Neuronal stem cell (in vitro differentiated cells): Measurements from ENCODE around the gene ZNF697.
A peak's percentile ranks its signal among the peaks of the same experiment; 100 is the strongest.

Source experiments
- DNase-seq: peaks from one replicate; pipeline ENCODE4 v3.0.0-alpha.2; 2013; ENCODE audit warnings: low spot score
- H2AFZ ChIP-seq: one replicate; pipeline ENCODE4 v1.6.1; 2013; ENCODE audit warnings: mild to moderate bottlenecking, low read length, inconsistent platforms
- H2AK5ac ChIP-seq: 2 replicates; pipeline ENCODE4 v1.6.1; 2013; ENCODE audit warnings: low read depth, mild to moderate bottlenecking, inconsistent platforms, low read length, moderate library complexity, mixed read lengths
- H2BK120ac ChIP-seq: 2 replicates; pipeline ENCODE4 v1.6.1; 2013; ENCODE audit warnings: low read depth, mild to moderate bottlenecking, inconsistent platforms, low read length, moderate library complexity, mixed read lengths
- H2BK12ac ChIP-seq: one replicate; pipeline ENCODE4 v1.6.1; 2013; ENCODE audit warnings: low read length, inconsistent platforms
- H2BK15ac ChIP-seq: 2 replicates; pipeline ENCODE4 v1.6.1; 2013; ENCODE audit warnings: mild to moderate bottlenecking, low read length, inconsistent platforms, mixed read lengths
- H2BK5ac ChIP-seq: one replicate; pipeline ENCODE4 v1.6.1; 2013; ENCODE audit warnings: inconsistent platforms, mild to moderate bottlenecking, low read length, moderate library complexity
- H3K14ac ChIP-seq: one replicate; pipeline ENCODE4 v1.6.1; 2013; ENCODE audit warnings: low read length, inconsistent platforms
- H3K18ac ChIP-seq: 2 replicates; pipeline ENCODE4 v1.6.1; 2013; ENCODE audit warnings: low read length, inconsistent platforms
- H3K23ac ChIP-seq: 2 replicates; pipeline ENCODE4 v1.6.1; 2013; ENCODE audit warnings: low read depth, mild to moderate bottlenecking, mixed read lengths, low read length, inconsistent platforms; ENCODE audit not compliant: poor library complexity
- H3K27ac ChIP-seq: replicated peaks from 3 replicates; pipeline ENCODE4 v1.5.1; 2013; ENCODE audit warnings: low read length, inconsistent platforms
- H3K27me3 ChIP-seq, 3 experiments: 2 replicates each; pipeline ENCODE4 v1.6.1; 2013; ENCODE audit warnings: low read length in 3 of 3, mild to moderate bottlenecking in 2 of 3, inconsistent platforms in 1 of 3, low read depth in 1 of 3, mixed read lengths in 1 of 3, moderate library complexity in 1 of 3; ENCODE audit not compliant: control insufficient read depth in 3 of 3, insufficient read depth in 3 of 3
- H3K36me3 ChIP-seq, 2 donors: replicated peaks in 1 of 2; 2 replicates each; pipeline ENCODE4 v1.6.1; 2013; ENCODE audit warnings: low read length in 2 of 2; ENCODE audit not compliant: control insufficient read depth in 2 of 2, insufficient read depth in 2 of 2
- H3K4ac ChIP-seq: 2 replicates; pipeline ENCODE4 v1.6.1; 2013; ENCODE audit warnings: inconsistent platforms, mild to moderate bottlenecking, low read length, moderate library complexity
- H3K4me1 ChIP-seq, 2 donors: 1 replicate in 1 of 2; 2 replicates in 1 of 2; pipeline ENCODE4 v1.6.1; 2013; ENCODE audit warnings: low read length in 2 of 2, low read depth in 1 of 2; ENCODE audit not compliant: control insufficient read depth in 2 of 2, insufficient read depth in 1 of 2
- H3K4me2 ChIP-seq: one replicate; pipeline ENCODE4 v1.6.1; 2013; ENCODE audit warnings: mild to moderate bottlenecking, low read length, inconsistent platforms; ENCODE audit not compliant: insufficient read depth, poor library complexity, severe bottlenecking
- H3K4me3 ChIP-seq, 2 donors: 2 replicates each; pipeline ENCODE4 v1.5.1; 2013; ENCODE audit warnings: low read length in 2 of 2, mild to moderate bottlenecking in 2 of 2, inconsistent platforms in 1 of 2, moderate library complexity in 1 of 2
- H3K79me1 ChIP-seq: one replicate; pipeline ENCODE4 v1.6.1; 2013; ENCODE audit warnings: low read depth, mild to moderate bottlenecking, inconsistent platforms, low read length, moderate library complexity
- H3K9ac ChIP-seq: one replicate; pipeline ENCODE4 v1.6.1; 2013; ENCODE audit warnings: mild to moderate bottlenecking, low read depth, low read length, inconsistent platforms; ENCODE audit not compliant: poor library complexity
- H3K9me3 ChIP-seq, 2 donors: replicated peaks in 1 of 2; 2 replicates each; pipeline versions ENCODE3 to v1.6.1; 2013; ENCODE audit warnings: low read length in 2 of 2, mild to moderate bottlenecking in 2 of 2, inconsistent platforms in 1 of 2, low read depth in 1 of 2, mixed read lengths in 1 of 2, moderate library complexity in 1 of 2; ENCODE audit not compliant: control insufficient read depth in 2 of 2, insufficient read depth in 1 of 2
- H4K8ac ChIP-seq: one replicate; pipeline ENCODE4 v1.6.1; 2013; ENCODE audit warnings: low read depth, mild to moderate bottlenecking, inconsistent platforms, low read length, moderate library complexity
- H4K91ac ChIP-seq: one replicate; pipeline ENCODE4 v1.6.1; 2013; ENCODE audit warnings: low read length, low read depth, mild to moderate bottlenecking, inconsistent platforms; ENCODE audit not compliant: poor library complexity
- WGBS, 2 donors: extraction: QIAGEN DNeasy Blood & Tissue Kit; methylation state at CpG; one replicate each; pipeline ENCODE4 v1.1.7; 2013; ENCODE audit warnings: missing lambda C conversion rate in 2 of 2, mixed read lengths in 1 of 2; ENCODE audit not compliant: insufficient read length in 2 of 2, insufficient replicate concordance in 1 of 2; ENCODE audit errors: extremely low coverage in 2 of 2; 5-methylcytosine and 5-hydroxymethylcytosine counted together

Gene ZNF697

DNA sequence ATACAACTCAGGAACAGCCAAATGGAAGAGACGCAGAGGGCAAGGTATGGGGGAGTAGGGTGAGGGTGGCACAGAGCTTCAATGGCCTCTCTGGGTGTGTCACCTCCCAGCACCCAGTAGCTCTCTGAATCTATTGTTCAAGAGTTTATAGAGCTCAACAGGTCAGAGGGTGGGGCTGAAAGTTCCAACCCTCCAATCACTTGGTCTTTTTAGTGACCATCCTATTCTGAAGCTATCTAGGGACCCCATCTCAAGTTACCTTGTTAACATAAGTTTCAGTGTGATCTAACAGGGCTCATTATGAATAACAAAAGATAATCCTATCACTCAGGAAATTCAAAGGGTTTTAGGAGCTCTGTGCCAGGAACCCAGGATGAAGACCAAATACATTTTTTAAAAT lies 31.2 kb upstream of the ZNF697 start:
- Histone ChIP-seq H2BK120ac (no peak overlapping the region), H3K4me1 (peaks cover 2 to 4% of the 10 kb centered on the region in 2 donors)

DNA sequence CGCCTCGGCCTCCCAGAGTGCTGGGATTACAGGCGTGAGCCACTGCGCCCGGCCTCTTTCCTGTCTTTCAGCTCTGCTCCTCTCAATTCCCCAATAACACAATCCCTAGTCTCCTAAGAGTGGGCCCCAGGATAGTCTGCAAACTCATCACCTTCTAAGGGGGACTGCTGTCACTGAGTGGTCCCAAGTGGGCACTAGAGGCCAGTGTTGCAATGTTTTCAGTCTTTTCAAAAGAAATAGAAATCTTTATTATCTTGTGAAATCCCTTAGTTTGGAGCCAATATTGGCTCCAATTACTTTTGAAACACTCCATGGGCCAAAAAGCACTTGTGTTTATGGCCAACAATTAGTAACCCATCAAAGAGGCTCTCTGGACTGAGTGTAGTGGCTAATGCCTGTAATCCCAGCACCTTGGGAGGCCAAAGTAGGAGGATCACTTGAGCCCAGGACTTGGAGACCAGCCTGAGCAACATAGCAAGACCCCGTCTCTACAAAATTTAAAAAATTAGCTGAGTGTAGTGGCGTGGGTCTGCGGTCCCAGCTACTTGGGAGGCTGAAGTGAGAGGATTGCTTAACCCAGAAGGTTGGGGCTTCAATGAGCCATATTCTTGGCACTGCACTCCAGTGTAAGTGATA lies 28.6 kb upstream of the ZNF697 start:
- Histone ChIP-seq H2BK120ac (no peak overlapping the region), H2BK15ac (no peak overlapping the region)
- no peak for DNase-seq

More for the DNA sequence above, 31.2 kb upstream of the ZNF697 start:
- Histone ChIP-seq H3K27ac (no peak overlapping the region), H3K27me3 (peaks cover 0 to 16% (median 0%) of the 10 kb centered on the region in 3 experiments), H2BK15ac (no peak overlapping the region), H2BK12ac (no peak overlapping the region), H3K23ac (no peak overlapping the region), H4K8ac (no peak overlapping the region), H3K4ac (no peak overlapping the region), H4K91ac (no peak overlapping the region), H2AFZ (no peak overlapping the region), H3K14ac (no peak overlapping the region), H3K9ac (no peak overlapping the region), H3K18ac (no peak overlapping the region), H3K4me3 (no peak overlapping the region), H3K79me1 (no peaks in the 10 kb centered on the region), H2BK5ac (no peak overlapping the region), H3K9me3 (no peaks in the 10 kb centered on the region), H3K36me3 (no peaks in the 10 kb centered on the region), H2AK5ac (no peak overlapping the region), H3K4me2 (no peak overlapping the region)
- DNase-seq: no peak
- no CpG with 5 or more reads among the region's 1 CpG for WGBS, 2 donors

DNA sequence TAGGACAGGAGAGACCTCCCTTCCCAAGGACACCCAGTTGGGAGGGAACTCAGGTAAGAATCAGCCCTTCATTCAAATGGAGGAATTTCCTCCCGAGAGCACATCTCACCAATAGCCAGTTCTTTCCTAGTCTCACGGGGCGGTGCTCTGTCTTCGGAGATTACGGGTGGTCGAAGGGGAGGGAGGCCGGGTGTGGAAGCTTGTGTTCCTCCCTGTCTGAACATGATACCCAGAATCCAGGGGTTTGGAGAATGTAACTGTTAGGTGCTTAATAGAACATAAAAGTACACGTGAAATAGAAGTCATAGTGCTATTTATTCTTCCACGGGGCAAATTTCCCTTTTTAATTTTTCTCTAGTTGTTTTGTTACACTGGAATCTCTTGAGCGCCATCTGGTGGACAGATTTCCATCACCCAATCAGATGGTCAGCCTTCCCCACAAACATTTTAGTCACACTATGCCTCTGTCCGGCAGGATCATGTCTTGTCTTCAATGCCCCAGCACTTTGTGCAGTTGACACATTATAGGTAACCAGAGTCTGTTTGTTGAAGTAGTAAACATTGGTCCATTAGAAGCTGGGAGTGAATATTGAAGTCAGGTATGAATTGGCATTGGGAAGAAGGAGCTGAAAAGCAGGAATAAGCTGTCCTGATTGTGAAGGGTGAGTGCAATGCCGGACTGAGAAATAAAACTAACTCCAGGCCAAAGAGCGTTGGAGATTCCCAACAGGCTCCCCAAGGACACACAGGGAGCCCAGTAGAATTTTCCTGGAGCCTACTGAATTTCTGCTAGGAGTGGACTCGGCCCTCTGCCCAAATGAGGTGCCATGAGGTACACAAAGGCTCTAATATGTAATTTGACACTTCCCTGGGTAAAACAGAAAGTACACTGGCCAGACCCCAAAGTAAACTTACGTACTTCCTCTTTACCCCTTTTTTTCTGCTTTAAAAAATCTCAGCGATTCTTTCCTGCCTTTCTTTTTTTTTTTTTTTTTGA lies 27.6 kb upstream of the ZNF697 start:
- Histone ChIP-seq H2BK120ac (no peak overlapping the region), H3K4me1 (peaks cover 7 to 8% of the 10 kb centered on the region in 2 donors), H3K4me3 (no peak overlapping the region), H3K4ac (no peak overlapping the region), H2AK5ac (no peak overlapping the region), H3K18ac (no peak overlapping the region), H2BK12ac (no peak overlapping the region), H3K36me3 (no peaks in the 10 kb centered on the region), H4K8ac (no peak overlapping the region), H3K4me2 (no peak overlapping the region), H4K91ac (no peak overlapping the region), H3K27me3 (peaks cover 0 to 4% (median 0%) of the 10 kb centered on the region in 3 experiments), H3K14ac (no peak overlapping the region), H2AFZ (peak overlapping the region; percentile 47), H3K27ac (no peak overlapping the region), H3K79me1 (no peaks in the 10 kb centered on the region), H2BK15ac (no peak overlapping the region), H3K23ac (no peak overlapping the region), H2BK5ac (no peak overlapping the region), H3K9me3 (no peaks in the 10 kb centered on the region), H3K9ac (no peak overlapping the region)
- peak; percentile 85 for DNase-seq
- no CpG with 5 or more reads among the region's 16 CpGs for WGBS, 2 donors

More for the DNA sequence above, 28.6 kb upstream of the ZNF697 start:
- Histone ChIP-seq H3K9ac (no peak overlapping the region), H3K23ac (no peak overlapping the region), H4K91ac (no peak overlapping the region), H2BK12ac (no peak overlapping the region), H3K4me3 (no peak overlapping the region), H3K18ac (no peak overlapping the region), H3K14ac (no peak overlapping the region), H3K4ac (no peak overlapping the region), H3K36me3 (no peaks in the 10 kb centered on the region), H2AK5ac (no peak overlapping the region), H3K4me2 (no peak overlapping the region), H3K9me3 (no peaks in the 10 kb centered on the region), H2AFZ (no peak overlapping the region), H3K79me1 (no peaks in the 10 kb centered on the region), H2BK5ac (no peak overlapping the region), H3K27me3 (peaks cover 0 to 8% (median 0%) of the 10 kb centered on the region in 3 experiments), H3K4me1 (peaks cover 7 to 8% of the 10 kb centered on the region in 2 donors), H4K8ac (no peak overlapping the region), H3K27ac (no peak overlapping the region)
- WGBS, 2 donors: no CpG with 5 or more reads among the region's 8 CpGs

DNA sequence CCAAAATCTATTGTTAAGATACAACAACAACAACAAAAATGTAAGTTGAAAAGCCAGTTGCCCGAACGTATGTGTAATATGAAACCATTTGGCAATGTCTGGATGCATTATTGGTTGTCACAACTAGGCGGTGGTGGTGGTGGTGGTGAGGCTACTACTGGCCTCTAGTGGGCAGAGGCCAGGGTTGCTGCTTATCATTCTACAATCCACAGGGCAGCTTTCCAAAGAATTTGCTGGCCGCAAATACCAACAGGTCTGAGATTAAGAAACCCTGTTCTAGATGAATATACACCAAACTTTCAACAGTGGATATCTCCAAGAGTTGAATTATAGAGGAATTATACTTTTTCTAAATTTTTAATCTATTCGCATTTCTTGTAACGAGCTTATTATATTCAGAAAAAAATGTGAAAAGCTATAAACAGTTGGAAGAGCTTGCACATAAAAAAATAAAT lies 26.8 kb upstream of the ZNF697 start:
- WGBS, 2 donors: no CpG with 5 or more reads among the region's 6 CpGs
- H2AFZ ChIP-seq: no peak overlapping the region
- no peak overlapping the region for H3K27ac ChIP-seq
- H3K27me3 ChIP-seq: no peaks in the 10 kb centered on the region
- no peak overlapping the region for H2BK15ac ChIP-seq
- no peaks in the 10 kb centered on the region for H3K9me3 ChIP-seq
- no peaks in the 10 kb centered on the region for H3K79me1 ChIP-seq
- no peak overlapping the region for H2BK12ac ChIP-seq
- H2AK5ac ChIP-seq: no peak overlapping the region
- no peaks in the 10 kb centered on the region for H3K36me3 ChIP-seq
- no peak overlapping the region for H3K9ac ChIP-seq
- H3K14ac ChIP-seq: no peak overlapping the region
- H3K4ac ChIP-seq: no peak overlapping the region
- no peak overlapping the region for H3K23ac ChIP-seq
- H4K91ac ChIP-seq: no peak overlapping the region
- H2BK5ac ChIP-seq: no peak overlapping the region
- H3K4me2 ChIP-seq: no peak overlapping the region
- H3K4me1 ChIP-seq: peaks cover 7 to 8% of the 10 kb centered on the region in 2 donors
- DNase-seq: no peak
- no peak overlapping the region for H4K8ac ChIP-seq
- no peak overlapping the region for H3K4me3 ChIP-seq
- H3K18ac ChIP-seq: no peak overlapping the region
- H2BK120ac ChIP-seq: no peak overlapping the region
